Epithelial cell of proximal tubule (primary cell): ENCODE measurements around the gene FAHD1. TPM values are rescaled to one million over a fixed set of nuclear protein-coding genes. Genes with fewer than 3 reads are reported as not detected.

Source experiments
- DNase-seq: peaks from one replicate; pipeline ENCODE4 v3.0.0-alpha.2; 2011; ENCODE audit warnings: low read depth
- H3K4me3 ChIP-seq: 2 replicates; pipeline ENCODE4 v1.5.1; 2011; ENCODE audit warnings: low read depth, mild to moderate bottlenecking, low read length
- CTCF ChIP-seq: conservative IDR thresholded peaks from 2 replicates; pipeline ENCODE4 v1.5.1; 2012; ENCODE audit warnings: low read depth, mild to moderate bottlenecking, low read length
- total RNA-seq: library from RNA; depleted of rRNA; stranded (reverse); fragments of >200 nt; gene quantifications from 2 replicates; pipeline ENCODE4 v1.2.3, GENCODE V29; 2015

Gene FAHD1
- total RNA-seq, 1 donor from 2014 or later, result 59.2 TPM

DNA sequence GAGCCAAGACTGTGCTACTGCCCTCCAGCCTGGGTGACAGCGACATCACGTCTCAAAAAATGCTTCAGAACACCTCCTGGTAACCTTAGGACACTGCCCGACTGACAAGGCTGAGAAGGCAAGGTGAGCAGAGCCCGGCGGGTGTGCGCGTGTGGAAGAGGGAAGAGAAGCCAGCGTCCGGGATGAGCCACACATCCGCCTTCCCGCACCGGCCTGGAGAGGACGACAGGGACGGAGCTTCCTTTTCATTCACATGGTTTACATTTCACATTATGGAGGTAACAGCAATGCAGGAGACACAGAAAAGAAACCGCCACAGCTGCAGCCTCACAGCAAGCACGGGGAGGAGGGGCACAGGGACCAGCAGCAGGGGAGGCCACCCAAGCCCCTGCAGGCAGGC, 16.9 kb upstream of the FAHD1 start:
- no peak for TF ChIP-seq CTCF
- H3K4me3 ChIP-seq, result no peak overlapping the region
- DNase-seq, result no peak

DNA sequence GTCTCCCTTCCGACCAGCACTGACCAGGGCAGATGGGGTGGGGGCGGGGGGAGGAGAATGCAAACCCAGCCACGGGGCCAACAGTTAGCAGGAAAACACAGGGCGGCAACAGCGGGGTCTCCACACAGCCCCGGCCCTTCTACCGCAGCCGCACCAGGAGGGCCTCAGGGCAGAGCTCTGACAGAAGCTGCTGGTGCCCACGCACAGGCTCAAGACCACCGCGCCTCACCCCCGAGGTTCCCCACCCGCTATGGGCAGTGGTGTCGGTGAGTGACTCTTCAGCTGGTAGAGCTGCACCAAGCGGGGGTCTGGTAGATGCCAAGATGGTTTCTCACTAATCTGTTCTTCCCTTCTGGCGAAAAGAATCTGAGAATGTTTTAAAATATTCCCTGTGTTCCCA, 16.5 kb upstream of the FAHD1 start:
- TF ChIP-seq CTCF, result no peak
- H3K4me3 ChIP-seq, result no peak overlapping the region
- no peak for DNase-seq

GRCh38 chr16:1812732-1813163, 14.3 kb upstream of the FAHD1 start:
- H3K4me3 ChIP-seq, result no peak overlapping the region
- TF ChIP-seq CTCF, result peak; percentile 71
- DNase-seq, result no peak

DNA sequence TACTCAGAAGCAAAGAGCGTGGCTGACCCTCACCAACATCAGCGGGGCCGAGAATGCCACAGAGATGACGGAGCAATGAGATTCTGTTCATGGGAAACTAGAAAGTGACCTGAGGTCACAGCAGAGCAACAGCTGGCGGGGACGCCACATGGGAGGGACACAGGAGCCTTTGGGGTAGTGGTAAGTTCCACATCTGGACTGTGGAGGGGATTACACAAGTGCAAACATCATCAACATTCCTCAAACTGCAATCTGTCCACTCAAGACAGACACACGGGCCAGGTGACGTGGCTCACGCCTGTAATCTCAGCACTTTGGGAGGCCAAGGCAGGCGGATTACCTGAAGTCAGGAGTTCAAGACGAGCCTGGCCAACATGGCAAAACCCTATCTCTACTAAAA, 11.5 kb upstream of the FAHD1 start:
- H3K4me3 ChIP-seq, result no peak overlapping the region
- TF ChIP-seq CTCF, result no peak

GRCh38 chr16:1816396-1817275, 10.4 kb upstream of the FAHD1 start:
- TF ChIP-seq CTCF, result no peak
- no peak overlapping the region for H3K4me3 ChIP-seq
- DNase-seq, result no peak

More for the DNA sequence above, 11.5 kb upstream of the FAHD1 start:
- DNase-seq, result no peak

GRCh38 chr16:1817276-1817589, 9.8 kb upstream of the FAHD1 start:
- no peak for TF ChIP-seq CTCF
- no peak for DNase-seq
- no peak overlapping the region for H3K4me3 ChIP-seq

GRCh38 chr16:1817716-1818115, 9.3 kb upstream of the FAHD1 start:
- H3K4me3 ChIP-seq, result no peak overlapping the region
- DNase-seq, result no peak
- no peak for TF ChIP-seq CTCF
